Activated naive CD8-positive, alpha-beta T cell (primary cell): ENCODE results near the gene SPRR2E.
"Not testable (repeated sequence)": the region's sequence is repeated elsewhere in the genome, so short reads cannot be mapped to it uniquely, and the experiment has no call there.

Experiments
- H3K27ac Mint-ChIP-seq: one replicate; pipeline ENCODE4 v1.8.0; 2021; ENCODE audit warnings: mixed read lengths
- H3K27me3 Mint-ChIP-seq: one replicate; pipeline ENCODE4 v1.8.0; 2021; ENCODE audit warnings: mixed read lengths
- H3K36me3 Mint-ChIP-seq: one replicate; pipeline ENCODE4 v1.8.0; 2021; ENCODE audit warnings: mixed read lengths
- H3K4me1 Mint-ChIP-seq: one replicate; pipeline ENCODE4 v1.8.0; 2021; ENCODE audit warnings: low read depth, mixed read lengths
- H3K4me3 Mint-ChIP-seq: one replicate; pipeline ENCODE4 v1.8.0; 2021; ENCODE audit warnings: mild to moderate bottlenecking, mixed read lengths
- H3K9me3 Mint-ChIP-seq: one replicate; pipeline ENCODE4 v1.8.0; 2021; ENCODE audit warnings: low read depth, mixed read lengths

The SPRR2E gene

GRCh38 chr1:153099461-153100045 is 5.2 kb upstream of the SPRR2E start:
- Mint-ChIP-seq H3K9me3 (peaks cover 6% of the 10 kb centered on the region), H3K36me3 (no peaks in the 10 kb centered on the region), H3K4me3 (no peak overlapping the region), H3K4me1 (no peaks in the 10 kb centered on the region), H3K27me3 (peaks cover 16% of the 10 kb centered on the region), H3K27ac (no peak overlapping the region)

DNA sequence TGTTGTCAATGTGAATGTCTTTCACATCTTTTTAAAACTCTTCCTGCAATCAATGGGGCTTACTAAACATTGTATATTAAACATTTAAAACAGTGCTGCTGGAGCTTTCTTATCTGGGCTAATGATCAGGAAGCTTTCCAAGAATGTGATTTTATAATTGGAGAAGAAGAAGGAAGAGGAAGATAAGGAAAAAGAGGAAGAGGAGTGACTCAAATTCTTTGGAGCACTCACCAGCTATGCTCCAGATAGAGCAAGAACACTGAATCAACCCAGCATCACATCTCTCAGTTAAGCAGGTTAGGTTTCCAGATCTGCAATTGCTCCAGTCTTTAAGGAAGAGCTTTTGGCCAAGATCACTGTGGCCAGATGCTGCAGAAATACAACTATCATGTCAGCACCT is 1.4 kb upstream of the SPRR2E start:
- no peaks in the 10 kb centered on the region for H3K9me3 Mint-ChIP-seq

DNA sequence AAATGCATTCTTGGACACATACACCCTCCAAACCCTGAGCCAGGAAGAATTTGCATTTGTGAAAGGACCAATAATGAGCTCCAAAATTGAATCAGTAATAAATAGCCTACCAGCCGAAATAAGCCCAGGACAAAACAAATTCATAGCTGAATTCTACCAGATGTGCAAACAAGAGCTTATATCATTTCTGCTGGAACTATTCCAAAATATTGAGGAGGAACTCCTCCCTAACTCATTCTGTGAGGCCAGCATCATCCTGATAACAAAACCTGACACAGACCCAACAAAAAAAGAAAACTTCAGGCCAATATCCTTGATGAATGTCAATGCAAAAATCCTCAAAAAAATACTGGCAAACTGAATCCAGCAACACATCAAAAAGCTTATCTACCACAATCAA is 6.7 kb downstream of the SPRR2E start:
- Mint-ChIP-seq H3K27ac (no peak overlapping the region), H3K4me3 (no peak overlapping the region), H3K9me3 (no peaks in the 10 kb centered on the region), H3K4me1 (no peaks in the 10 kb centered on the region), H3K36me3 (no peaks in the 10 kb centered on the region), H3K27me3 (peaks cover 12% of the 10 kb centered on the region)

More for the DNA sequence above, 1.4 kb upstream of the SPRR2E start:
- H3K4me3 Mint-ChIP-seq, result no peak overlapping the region
- H3K4me1 Mint-ChIP-seq, result no peaks in the 10 kb centered on the region
- H3K27me3 Mint-ChIP-seq, result peaks cover 11% of the 10 kb centered on the region
- H3K36me3 Mint-ChIP-seq, result no peaks in the 10 kb centered on the region
- no peak overlapping the region for H3K27ac Mint-ChIP-seq

- Mint-ChIP-seq H3K27ac (no peak overlapping the region), H3K4me1 (no peaks in the 10 kb centered on the region), H3K9me3 (peaks cover 5% of the 10 kb centered on the region), H3K27me3 (peaks cover 23% of the 10 kb centered on the region), H3K4me3 (no peak overlapping the region), H3K36me3 (peaks cover 4% of the 10 kb centered on the region)
These were observed 12.6 kb downstream of the SPRR2E start for GRCh38 chr1:153081736-153082135.

- Mint-ChIP-seq H3K4me3 (no peak overlapping the region), H3K36me3 (no peaks in the 10 kb centered on the region), H3K4me1 (no peaks in the 10 kb centered on the region), H3K27me3 (peaks cover 13% of the 10 kb centered on the region), H3K9me3 (no peaks in the 10 kb centered on the region), H3K27ac (no peak overlapping the region)
These were observed 21.3 kb downstream of the SPRR2E start for GRCh38 chr1:153072806-153073726.

- Mint-ChIP-seq H3K27ac (no peak within 1 kb of the TSS), H3K36me3 (no peaks in the 10 kb centered on the region), H3K27me3 (peaks cover 12% of the 10 kb centered on the region), H3K4me1 (no peaks in the 10 kb centered on the region), H3K9me3 (no peaks in the 10 kb centered on the region), H3K4me3 (no peak within 1 kb of the TSS)
These were observed 22.8 kb downstream of the SPRR2E start, which contains the start of gene SPRR2B for GRCh38 chr1:153071511-153071910. Gene SPRR2B, minus strand, starts transcription at chr1:153071611. Its CDS starts 772 bp downstream, at chr1:153070839.

DNA sequence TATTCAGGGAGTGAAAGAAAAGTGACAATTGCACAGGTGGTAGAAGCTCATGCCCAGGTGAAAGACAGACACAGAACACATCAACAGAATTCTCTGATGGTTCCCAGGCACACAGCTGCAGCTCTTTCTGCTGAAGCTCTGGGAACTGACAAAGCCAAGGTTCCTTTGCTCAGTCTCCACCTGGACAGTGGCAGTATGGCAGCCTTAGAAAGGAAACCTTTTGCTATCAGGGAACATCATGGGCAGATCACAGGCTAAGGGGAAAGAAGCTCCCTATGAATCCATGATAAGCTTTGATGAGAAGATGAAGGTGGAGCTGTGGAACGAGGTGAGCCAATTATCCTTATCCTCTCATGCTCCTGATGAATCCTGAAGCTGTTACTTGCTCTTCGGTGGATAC is 24.1 kb downstream of the SPRR2E start:
- Mint-ChIP-seq H3K4me1 (no peaks in the 10 kb centered on the region), H3K27me3 (peaks cover 12% of the 10 kb centered on the region), H3K9me3 (no peaks in the 10 kb centered on the region), H3K36me3 (no peaks in the 10 kb centered on the region), H3K27ac (no peak overlapping the region), H3K4me3 (no peak overlapping the region)

DNA sequence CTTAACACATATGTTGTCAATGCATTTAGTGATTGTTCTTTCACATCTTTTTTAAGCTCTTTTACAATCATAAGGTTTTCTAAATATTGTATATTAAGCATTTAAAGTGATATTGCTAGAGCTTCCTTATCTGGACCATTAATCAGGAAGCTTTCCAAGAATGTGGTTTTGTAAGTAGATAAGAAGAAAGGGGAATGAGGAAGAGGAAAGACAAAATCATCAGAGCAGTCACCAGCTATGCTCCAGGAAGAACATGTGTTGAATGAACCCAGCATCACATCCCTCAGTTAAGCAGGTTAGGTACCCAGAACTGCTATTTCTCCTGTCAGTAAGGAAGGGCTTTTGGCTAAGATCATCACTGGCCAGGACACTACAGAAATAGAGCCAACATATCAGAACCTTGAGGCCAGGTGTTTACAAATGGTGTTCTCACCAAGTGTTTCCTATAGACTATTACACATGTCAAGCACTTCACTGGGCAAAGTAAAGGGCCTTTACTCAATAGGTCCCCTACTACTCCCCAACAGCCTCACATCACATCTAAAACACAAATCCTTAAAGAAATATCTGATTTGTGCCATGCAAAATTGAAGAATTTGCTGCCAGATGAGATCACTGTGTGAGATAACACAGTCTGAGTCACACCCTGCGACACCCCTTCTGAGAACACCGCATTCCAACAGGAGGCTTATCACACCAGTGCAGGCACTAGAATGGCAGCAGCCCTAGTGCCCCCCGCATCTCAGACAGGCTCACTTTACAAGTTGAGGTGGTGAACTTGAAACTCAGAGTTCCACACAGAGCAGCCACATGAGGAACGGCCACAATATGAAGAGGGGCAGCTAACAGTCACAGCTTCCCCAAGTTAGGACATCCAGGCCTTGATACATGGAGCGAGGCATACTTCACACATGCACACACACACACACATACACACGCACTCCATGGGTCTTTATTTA is 35.2 kb downstream of the SPRR2E start:
- Mint-ChIP-seq H3K9me3 (no peaks in the 10 kb centered on the region), H3K36me3 (no peaks in the 10 kb centered on the region), H3K4me3 (no peak overlapping the region), H3K27me3 (peaks cover 13% of the 10 kb centered on the region), H3K27ac (no peak overlapping the region), H3K4me1 (no peaks in the 10 kb centered on the region)

DNA sequence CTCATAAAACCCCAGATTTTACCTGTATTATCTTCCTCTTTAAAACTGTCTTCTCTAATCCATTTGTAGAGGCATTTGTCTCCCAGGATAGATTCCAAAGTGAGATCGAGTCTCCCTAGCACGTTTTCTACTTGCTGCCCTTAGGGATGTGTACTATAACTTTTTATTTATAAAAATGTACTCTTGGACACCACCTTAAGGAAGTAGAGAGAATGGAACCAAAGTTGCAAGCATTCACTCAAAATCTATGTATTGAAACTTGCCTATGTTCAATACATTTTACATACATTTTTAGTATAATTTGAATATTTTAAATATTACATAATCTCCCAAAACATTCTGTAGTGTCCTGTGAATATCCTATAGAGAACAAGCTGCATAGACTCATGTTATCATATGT is 36.2 kb downstream of the SPRR2E start:
- Mint-ChIP-seq H3K36me3 (no peaks in the 10 kb centered on the region), H3K4me3 (no peak overlapping the region), H3K27me3 (peaks cover 15% of the 10 kb centered on the region), H3K4me1 (no peaks in the 10 kb centered on the region), H3K9me3 (no peaks in the 10 kb centered on the region), H3K27ac (no peak overlapping the region)

GRCh38 chr1:153057375-153057774 is 37.0 kb downstream of the SPRR2E start, which contains the start of gene SPRR2A:
Gene SPRR2A, minus strand, starts transcription at chr1:153057512. Its CDS starts 777 bp downstream, at chr1:153056735.
- Mint-ChIP-seq H3K9me3 (no peaks in the 10 kb centered on the region), H3K36me3 (no peaks in the 10 kb centered on the region), H3K4me1 (no peaks in the 10 kb centered on the region), H3K27ac (no peak within 1 kb of the TSS), H3K4me3 (no peak within 1 kb of the TSS), H3K27me3 (peaks cover 22% of the 10 kb centered on the region)

- H3K4me1 Mint-ChIP-seq, H3K36me3 Mint-ChIP-seq, H3K27ac Mint-ChIP-seq, H3K4me3 Mint-ChIP-seq, H3K9me3 Mint-ChIP-seq: not testable (repeated sequence)
- peaks cover 23% of the 10 kb centered on the region for H3K27me3 Mint-ChIP-seq
These were observed 38.2 kb downstream of the SPRR2E start for GRCh38 chr1:153056111-153056510.

GRCh38 chr1:153049211-153049610 is 45.1 kb downstream of the SPRR2E start:
- Mint-ChIP-seq H3K4me1 (no peaks in the 10 kb centered on the region), H3K27ac (no peak overlapping the region), H3K27me3 (peaks cover 32% of the 10 kb centered on the region)

More at GRCh38 chr1:153049211-153049610, 45.1 kb downstream of the SPRR2E start:
- Mint-ChIP-seq H3K36me3 (no peaks in the 10 kb centered on the region), H3K4me3 (no peak overlapping the region), H3K9me3 (peaks cover 3% of the 10 kb centered on the region)
